Measurements from ENCODE around the gene ITGA8.

- TF ChIP-seq MAFK (IDR thresholded peaks at IDR 0.05; ENCODE audit: low read depth, low read length): no peak
- no peak for TF ChIP-seq POLR2A (IDR thresholded peaks at IDR 0.05; ENCODE audit: low read depth, low read length)
- no peak for TF ChIP-seq CTCF (conservative IDR thresholded peaks at IDR 0.05; ENCODE audit: low read depth, low read length)
- no peak for TF ChIP-seq RFX5 (IDR thresholded peaks at IDR 0.05; ENCODE audit: low read depth, low read length)
- TF ChIP-seq MAZ (IDR thresholded peaks at IDR 0.05; ENCODE audit: borderline replicate concordance, low read depth, low read length): no peak
- TF ChIP-seq USF2 (IDR thresholded peaks at IDR 0.05; ENCODE audit: low read depth, low read length): no peak
- TF ChIP-seq CEBPB (IDR thresholded peaks at IDR 0.05; ENCODE audit: low read depth, low read length): no peak
- no peak for TF ChIP-seq SMC3 (IDR thresholded peaks at IDR 0.05; ENCODE audit: low read depth, low read length)
- TF ChIP-seq CHD1 (IDR thresholded peaks at IDR 0.05; ENCODE audit: low read depth, low read length): no peak
These were observed 18.7 kb upstream of the ITGA8 start for GRCh38 chr10:15738270-15738925.
